CD4-positive, alpha-beta memory T cell (primary cell): ENCODE data around the gene COL18A1. TPM values are rescaled to one million over a fixed set of nuclear protein-coding genes. Genes with fewer than 3 reads are reported as not detected.

Experiments
- CTCF ChIA-PET: fragments of 350-600 bp; sonication (Branson Sonifier 250); formaldehyde crosslinking; loops from one replicate; lab custom pipeline; 2021; ENCODE audit warnings: inconsistent platforms; ENCODE audit not compliant: partially characterized antibody; lab: Charles Lee
- POLR2A ChIA-PET: fragments of 350-600 bp; sonication (Branson Sonifier 250); formaldehyde crosslinking; loops from one replicate; lab custom pipeline; 2021; ENCODE audit not compliant: partially characterized antibody; lab: Charles Lee
- DNase-seq, 5 donors: peaks; one replicate each; pipeline versions ENCODE4 v3.0.0 to v3.0.0-alpha.2; 2020 to 2022; ENCODE audit warnings: mixed read lengths in 1 of 5
- H3K27ac ChIP-seq: one replicate; pipeline ENCODE4 v1.7.0; 2013; ENCODE audit warnings: low read depth, low read length
- H3K27me3 ChIP-seq: 2 replicates; pipeline ENCODE4 v1.7.0; 2013; ENCODE audit warnings: mild to moderate bottlenecking, low read length, moderate library complexity; ENCODE audit not compliant: insufficient read depth
- H3K36me3 ChIP-seq: 2 replicates; pipeline ENCODE4 v1.7.0; 2013; ENCODE audit warnings: mild to moderate bottlenecking, low read length, moderate library complexity; ENCODE audit not compliant: insufficient read depth
- H3K4me1 ChIP-seq: 2 replicates; pipeline ENCODE4 v1.7.0; 2013; ENCODE audit warnings: mild to moderate bottlenecking, low read length, moderate library complexity; ENCODE audit not compliant: insufficient read depth
- H3K4me3 ChIP-seq, 2 donors: one replicate each; pipeline ENCODE4 v1.7.0; 2013; ENCODE audit warnings: low read length in 2 of 2, mild to moderate bottlenecking in 1 of 2
- H3K9me3 ChIP-seq, 2 donors: one replicate each; pipeline ENCODE4 v1.7.0; 2013; ENCODE audit warnings: low read length in 2 of 2, control low read depth in 1 of 2; ENCODE audit not compliant: control insufficient read depth in 1 of 2
- H3K27ac Mint-ChIP-seq, 7 donors: one replicate each; pipeline ENCODE4 v1.8.0; 2020 to 2021; ENCODE audit warnings: mixed read lengths in 7 of 7, mild to moderate bottlenecking in 6 of 7, inconsistent platforms in 3 of 7, moderate library complexity in 3 of 7
- H3K27me3 Mint-ChIP-seq, 2 donors: one replicate each; pipeline ENCODE4 v1.8.0; 2020 to 2021; ENCODE audit warnings: mixed read lengths in 2 of 2
- H3K36me3 Mint-ChIP-seq, 2 donors: one replicate each; pipeline ENCODE4 v1.8.0; 2020 to 2021; ENCODE audit warnings: mixed read lengths in 2 of 2, inconsistent platforms in 1 of 2, mild to moderate bottlenecking in 1 of 2
- H3K4me1 Mint-ChIP-seq, 4 donors: one replicate each; pipeline ENCODE4 v1.8.0; 2020 to 2021; ENCODE audit warnings: mixed read lengths in 4 of 4, mild to moderate bottlenecking in 1 of 4
- H3K4me3 Mint-ChIP-seq, 8 donors: one replicate each; pipeline ENCODE4 v1.8.0; 2020 to 2021; ENCODE audit warnings: mixed read lengths in 8 of 8, mild to moderate bottlenecking in 7 of 8, moderate library complexity in 6 of 8, inconsistent platforms in 3 of 8
- H3K9me3 Mint-ChIP-seq, 8 donors: one replicate each; pipeline ENCODE4 v1.8.0; 2020 to 2021; ENCODE audit warnings: mixed read lengths in 8 of 8, mild to moderate bottlenecking in 5 of 8, inconsistent platforms in 3 of 8, moderate library complexity in 1 of 8
- intact Hi-C: fragments of 100-400 bp; cut with micrococcal nuclease; formaldehyde crosslinking; loops from one replicate; pipeline ENCODE4 v1.15.1; 2023
- polyA plus RNA-seq, 2 donors: library from polyadenylated mRNA; unstranded; fragments of 300-500 nt; fragmentation: Illumina TruSeq; gene quantifications; one replicate each; pipeline ENCODE4 v1.2.3, GENCODE V29; 2021
- total RNA-seq, 2 experiments: library from RNA; stranded (reverse); gene quantifications; one replicate each; pipeline ENCODE4 v1.2.3, GENCODE V29; 2021

Gene COL18A1
- total and polyA plus RNA-seq, 4 experiments from 2014 or later: 0.43 to 4.5 (median 3.8) TPM

DNA sequence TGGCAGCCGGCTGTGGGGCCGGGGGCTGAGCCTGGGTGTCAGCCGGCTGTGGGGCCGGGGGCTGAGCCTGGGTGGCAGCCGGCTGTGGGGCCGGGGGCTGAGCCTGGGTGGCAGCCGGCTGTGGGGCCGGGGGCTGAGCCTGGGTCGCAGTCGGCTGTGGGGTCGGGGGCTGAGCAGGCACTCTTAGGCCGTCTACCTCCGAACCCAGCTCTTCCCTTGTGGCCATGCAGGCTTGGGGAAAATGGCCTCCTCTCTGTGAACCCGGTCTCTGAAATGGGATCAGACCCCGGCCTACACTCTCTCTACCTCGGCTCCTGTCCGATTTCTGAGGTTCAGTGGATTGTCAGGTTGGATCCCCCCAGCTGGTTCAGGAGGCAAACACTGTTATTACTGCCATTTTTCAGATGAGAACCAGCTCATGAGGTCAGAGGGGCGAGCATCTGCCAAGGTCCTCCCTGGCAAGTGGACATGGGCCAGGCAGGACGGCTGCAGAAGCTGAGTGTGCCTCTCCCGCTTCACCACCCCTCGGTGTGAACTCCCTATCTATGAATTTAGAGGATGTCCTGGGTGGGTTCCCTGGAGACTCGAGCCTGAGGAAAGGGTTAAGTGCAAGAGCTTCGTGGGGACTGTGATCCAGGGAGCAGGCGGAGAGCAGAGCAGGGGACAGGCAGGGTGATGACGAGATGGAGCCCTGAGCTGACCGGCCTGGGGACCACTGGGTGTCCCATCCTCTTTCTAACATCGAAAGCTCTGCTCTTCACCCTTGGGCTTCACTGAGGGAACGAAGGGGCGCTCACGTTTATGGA is 10.9 kb upstream of the COL18A1 start:
- H3K4me1 Mint-ChIP-seq: no peaks in the 10 kb centered on the region
- H3K27me3 ChIP-seq: no peaks in the 10 kb centered on the region
- H3K9me3 ChIP-seq: no peaks in the 10 kb centered on the region
- no peaks in the 10 kb centered on the region for H3K4me1 ChIP-seq
- no peaks in the 10 kb centered on the region for H3K36me3 Mint-ChIP-seq
- no peak overlapping the region for H3K4me3 ChIP-seq
- H3K27me3 Mint-ChIP-seq: peaks cover 5 to 10% of the 10 kb centered on the region in 2 donors
- ChIA-PET CTCF (no interaction called here), POLR2A (no interaction called here)
- H3K4me3 Mint-ChIP-seq: no peak overlapping the region
- intact Hi-C loops: no loop called here
- H3K27ac Mint-ChIP-seq: no peak overlapping the region
- no peaks in the 10 kb centered on the region for H3K36me3 ChIP-seq
- no peak for DNase-seq
- no peaks in the 10 kb centered on the region for H3K9me3 Mint-ChIP-seq
- no peak overlapping the region for H3K27ac ChIP-seq

DNA sequence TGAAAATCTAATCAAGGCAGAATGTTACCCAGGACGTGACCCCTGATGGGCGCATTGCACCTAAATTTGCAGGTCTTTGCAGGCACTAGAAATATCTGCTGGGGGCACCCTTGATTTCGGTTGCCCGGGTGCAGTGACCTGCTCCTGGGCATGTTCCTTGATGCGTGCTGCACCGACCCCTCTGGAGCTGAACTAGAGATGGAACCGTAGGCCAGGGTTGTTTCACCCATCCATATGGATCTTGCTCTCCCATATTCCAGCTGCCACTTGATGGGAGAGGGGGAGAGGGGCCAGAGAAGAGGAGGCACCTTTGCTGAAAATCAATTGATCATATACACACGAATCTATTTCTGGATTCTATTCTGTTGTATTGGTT is 8.4 kb upstream of the COL18A1 start:
- Mint-ChIP-seq H3K27ac (no peak overlapping the region), H3K4me1 (no peaks in the 10 kb centered on the region), H3K27me3 (peaks cover 17 to 21% of the 10 kb centered on the region in 2 donors), H3K36me3 (peaks cover 1 to 7% of the 10 kb centered on the region in 2 donors), H3K4me3 (no peak overlapping the region), H3K9me3 (peaks cover 0 to 8% (median 7%) of the 10 kb centered on the region in 8 donors)
- H3K36me3 ChIP-seq: no peaks in the 10 kb centered on the region
- ChIA-PET CTCF (no interaction called here), POLR2A (no interaction called here)
- intact Hi-C loops: no loop called here
- H3K9me3 ChIP-seq: no peaks in the 10 kb centered on the region
- H3K27me3 ChIP-seq: no peaks in the 10 kb centered on the region
- no peak overlapping the region for H3K4me3 ChIP-seq
- DNase-seq: no peak
- no peaks in the 10 kb centered on the region for H3K4me1 ChIP-seq
- H3K27ac ChIP-seq: no peak overlapping the region

DNA sequence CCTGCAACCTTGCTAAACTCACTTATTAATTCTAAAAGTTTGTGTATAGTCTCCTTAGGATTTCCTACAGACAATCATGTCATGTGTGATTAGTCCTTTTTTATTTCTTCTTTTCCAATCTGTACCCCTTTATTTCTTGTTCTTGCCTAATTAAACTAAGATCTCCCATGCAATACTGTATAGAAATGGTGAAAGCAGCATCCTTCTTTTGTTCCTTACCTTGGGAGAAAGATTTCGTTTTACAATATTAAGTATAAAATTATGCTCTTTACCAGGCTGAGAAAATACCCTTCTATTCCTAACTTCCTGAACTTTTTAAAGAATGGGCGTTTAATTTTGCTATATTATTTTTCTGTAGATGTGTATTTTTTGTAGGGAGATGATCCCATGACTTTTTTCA is 7.6 kb upstream of the COL18A1 start:
- CTCF ChIA-PET: no interaction called here
- no peak for DNase-seq
- intact Hi-C loops: no loop called here

GRCh38 chr21:45401054-45401518 is 3.9 kb upstream of the COL18A1 start:
- H3K36me3 Mint-ChIP-seq: peaks cover 1 to 7% of the 10 kb centered on the region in 2 donors
- Histone ChIP-seq H3K9me3 (no peaks in the 10 kb centered on the region), H3K27ac (no peak overlapping the region), H3K36me3 (no peaks in the 10 kb centered on the region), H3K27me3 (peaks cover 12% of the 10 kb centered on the region), H3K4me3 (no peak overlapping the region), H3K4me1 (peaks cover 8% of the 10 kb centered on the region)
- H3K4me3 Mint-ChIP-seq: no peak overlapping the region
- ChIA-PET POLR2A (no interaction called here), CTCF (no interaction called here)
- H3K27ac Mint-ChIP-seq: peak overlapping the region in 1 of 7 donors; percentile 1
- H3K9me3 Mint-ChIP-seq: peaks cover 0 to 14% (median 9%) of the 10 kb centered on the region in 8 donors
- H3K27me3 Mint-ChIP-seq: peaks cover 37 to 45% of the 10 kb centered on the region in 2 donors
- H3K4me1 Mint-ChIP-seq: peaks cover 6 to 12% (median 10%) of the 10 kb centered on the region in 4 donors
- DNase-seq: no peak
- intact Hi-C loops: no loop called here

More for the DNA sequence above, 7.6 kb upstream of the COL18A1 start:
- Mint-ChIP-seq H3K9me3 (peaks cover 0 to 12% (median 8%) of the 10 kb centered on the region in 8 donors), H3K27me3 (peaks cover 23 to 28% of the 10 kb centered on the region in 2 donors), H3K4me3 (no peak overlapping the region), H3K4me1 (no peaks in the 10 kb centered on the region), H3K27ac (no peak overlapping the region), H3K36me3 (peaks cover 1 to 7% of the 10 kb centered on the region in 2 donors)
- Histone ChIP-seq H3K4me3 (no peak overlapping the region), H3K9me3 (no peaks in the 10 kb centered on the region), H3K4me1 (no peaks in the 10 kb centered on the region), H3K27ac (no peak overlapping the region), H3K36me3 (no peaks in the 10 kb centered on the region), H3K27me3 (no peaks in the 10 kb centered on the region)
- POLR2A ChIA-PET: no interaction called here

DNA sequence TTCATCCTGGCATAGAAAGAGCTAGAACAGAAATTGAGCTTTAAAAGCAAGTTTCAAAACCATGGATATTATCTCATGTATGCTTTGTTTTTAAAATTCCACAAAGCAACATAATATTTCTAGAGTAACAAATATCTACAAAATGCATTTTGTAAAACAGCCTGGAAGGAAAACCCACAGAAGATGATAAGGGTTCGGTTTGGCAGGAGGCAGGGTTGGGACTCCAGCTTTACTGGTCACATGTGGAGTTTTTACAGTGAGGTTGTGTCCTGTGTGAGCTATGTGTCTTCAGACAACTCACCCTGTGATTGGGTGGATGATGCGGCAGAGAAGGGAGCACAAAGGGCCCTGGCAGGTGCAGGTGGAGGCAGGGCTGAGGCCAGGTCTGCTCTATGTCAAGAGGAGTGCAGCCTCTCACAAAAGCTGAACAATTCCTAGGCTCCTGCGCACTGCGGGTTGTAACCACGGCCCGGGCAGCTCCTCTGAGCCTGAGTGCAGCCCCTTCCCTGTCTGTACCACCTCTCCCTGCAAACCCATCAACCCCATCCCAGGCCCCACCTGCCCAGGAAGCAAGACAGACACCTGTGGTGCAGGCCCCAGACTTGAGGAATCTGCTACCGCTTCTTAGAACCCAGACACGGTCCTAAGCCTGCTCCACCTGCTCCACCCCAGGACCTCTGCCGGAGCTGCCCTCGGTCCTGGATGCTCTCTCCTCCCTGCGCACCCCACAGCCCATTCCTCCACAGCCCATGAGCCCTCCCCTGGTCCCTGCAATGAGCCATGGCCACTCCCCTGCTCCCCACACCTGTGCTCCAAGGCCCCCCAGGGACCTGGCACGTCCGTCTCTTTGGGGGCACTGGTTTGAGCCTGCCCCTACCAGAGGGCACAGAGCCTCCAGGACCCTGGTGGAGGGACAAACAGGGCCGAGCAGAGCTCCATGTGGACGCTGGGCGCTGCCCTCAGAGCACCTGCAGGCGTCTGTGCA is 2.8 kb upstream of the COL18A1 start:
- ChIA-PET POLR2A (interaction anchor here (0.6 kb wide), 1 partner anchor 131 kb away, joined by 4 read pairs; no protein-coding TSS in a partner anchor), CTCF (interaction anchor here (0.8 kb wide), 1 partner anchor 15 kb away, joined by 3 read pairs; no protein-coding TSS in a partner anchor)
- Histone ChIP-seq H3K36me3 (no peaks in the 10 kb centered on the region), H3K27me3 (peaks cover 16% of the 10 kb centered on the region), H3K4me1 (peaks cover 11% of the 10 kb centered on the region), H3K9me3 (no peaks in the 10 kb centered on the region), H3K27ac (no peak overlapping the region), H3K4me3 (no peak overlapping the region)
- peaks cover 0 to 14% (median 9%) of the 10 kb centered on the region in 8 donors for H3K9me3 Mint-ChIP-seq
- H3K36me3 Mint-ChIP-seq: peaks cover 1 to 7% of the 10 kb centered on the region in 2 donors
- H3K4me3 Mint-ChIP-seq: peak overlapping the region in 3 of 8 donors; percentile 26 to 61 (median 43)
- peak in 1 of 5 donors; percentile 3 for DNase-seq
- peaks cover 6 to 20% (median 14%) of the 10 kb centered on the region in 4 donors for H3K4me1 Mint-ChIP-seq
- H3K27ac Mint-ChIP-seq: no peak overlapping the region
- intact Hi-C loops: no loop called here
- H3K27me3 Mint-ChIP-seq: peaks cover 45 to 49% of the 10 kb centered on the region in 2 donors

- Histone ChIP-seq H3K36me3 (no peaks in the 10 kb centered on the region), H3K4me1 (peaks cover 11% of the 10 kb centered on the region), H3K27me3 (peaks cover 25% of the 10 kb centered on the region), H3K4me3 (no peak overlapping the region), H3K9me3 (no peaks in the 10 kb centered on the region), H3K27ac (no peak overlapping the region)
- peaks cover 6 to 20% (median 14%) of the 10 kb centered on the region in 4 donors for H3K4me1 Mint-ChIP-seq
- intact Hi-C loops: no loop called here
- H3K27ac Mint-ChIP-seq: peak overlapping the region in 2 of 7 donors; percentile 17 to 31
- ChIA-PET CTCF (no interaction called here), POLR2A (no interaction called here)
- peaks cover 54 to 55% of the 10 kb centered on the region in 2 donors for H3K27me3 Mint-ChIP-seq
- no peak for DNase-seq
- peaks cover 1 to 7% of the 10 kb centered on the region in 2 donors for H3K36me3 Mint-ChIP-seq
- H3K4me3 Mint-ChIP-seq: peak overlapping the region; percentile 47 to 85 (median 82)
- H3K9me3 Mint-ChIP-seq: peaks cover 0 to 14% (median 9%) of the 10 kb centered on the region in 8 donors
Observed at GRCh38 chr21:45403133-45403824, 1.7 kb upstream of the COL18A1 start.
